ENCODE data around the gene RIPPLY3. TPM values are rescaled to one million over a fixed set of nuclear protein-coding genes. Genes with fewer than 3 reads are reported as not detected.
A peak's percentile ranks its signal among the peaks of the same experiment; 100 is the strongest.
"Not testable (repeated sequence)": the region's sequence is repeated elsewhere in the genome, so short reads cannot be mapped to it uniquely, and the experiment has no call there.

The RIPPLY3 gene
- total RNA-seq, 1 donor = under 0.01 TPM

DNA sequence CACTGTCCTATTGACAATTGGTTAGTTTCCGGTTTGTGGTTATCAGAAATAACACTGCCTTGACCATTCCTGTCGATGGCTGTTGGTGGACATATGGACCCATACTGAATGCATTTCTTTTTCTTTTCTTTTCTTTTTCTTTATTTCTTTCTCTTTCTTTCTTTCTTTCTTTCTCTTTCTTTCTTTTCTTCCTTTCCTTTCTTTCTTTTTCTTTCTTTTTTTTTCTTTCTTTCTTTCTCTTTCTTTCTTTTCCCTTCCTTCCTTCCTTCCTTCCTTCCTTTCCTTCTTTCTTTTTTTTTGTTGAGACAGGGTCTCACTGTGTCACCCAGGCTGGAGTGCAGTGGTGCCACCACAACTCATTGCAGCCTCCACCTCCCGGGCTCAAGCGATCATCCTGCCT lies 24.4 kb downstream of the RIPPLY3 start:
- TF ChIP-seq, protein P1, sequence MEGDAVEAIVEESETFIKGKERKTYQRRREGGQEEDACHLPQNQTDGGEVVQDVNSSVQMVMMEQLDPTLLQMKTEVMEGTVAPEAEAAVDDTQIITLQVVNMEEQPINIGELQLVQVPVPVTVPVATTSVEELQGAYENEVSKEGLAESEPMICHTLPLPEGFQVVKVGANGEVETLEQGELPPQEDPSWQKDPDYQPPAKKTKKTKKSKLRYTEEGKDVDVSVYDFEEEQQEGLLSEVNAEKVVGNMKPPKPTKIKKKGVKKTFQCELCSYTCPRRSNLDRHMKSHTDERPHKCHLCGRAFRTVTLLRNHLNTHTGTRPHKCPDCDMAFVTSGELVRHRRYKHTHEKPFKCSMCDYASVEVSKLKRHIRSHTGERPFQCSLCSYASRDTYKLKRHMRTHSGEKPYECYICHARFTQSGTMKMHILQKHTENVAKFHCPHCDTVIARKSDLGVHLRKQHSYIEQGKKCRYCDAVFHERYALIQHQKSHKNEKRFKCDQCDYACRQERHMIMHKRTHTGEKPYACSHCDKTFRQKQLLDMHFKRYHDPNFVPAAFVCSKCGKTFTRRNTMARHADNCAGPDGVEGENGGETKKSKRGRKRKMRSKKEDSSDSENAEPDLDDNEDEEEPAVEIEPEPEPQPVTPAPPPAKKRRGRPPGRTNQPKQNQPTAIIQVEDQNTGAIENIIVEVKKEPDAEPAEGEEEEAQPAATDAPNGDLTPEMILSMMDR (IDR thresholded peaks at IDR 0.05; ENCODE audit: insufficient read depth, low read depth, low read length) = no peak
- DNase-seq (ENCODE audit: low read depth) = no peak
- no peak overlapping the region for H3K4me3 ChIP-seq (ENCODE audit: low read depth, low read length)

DNA sequence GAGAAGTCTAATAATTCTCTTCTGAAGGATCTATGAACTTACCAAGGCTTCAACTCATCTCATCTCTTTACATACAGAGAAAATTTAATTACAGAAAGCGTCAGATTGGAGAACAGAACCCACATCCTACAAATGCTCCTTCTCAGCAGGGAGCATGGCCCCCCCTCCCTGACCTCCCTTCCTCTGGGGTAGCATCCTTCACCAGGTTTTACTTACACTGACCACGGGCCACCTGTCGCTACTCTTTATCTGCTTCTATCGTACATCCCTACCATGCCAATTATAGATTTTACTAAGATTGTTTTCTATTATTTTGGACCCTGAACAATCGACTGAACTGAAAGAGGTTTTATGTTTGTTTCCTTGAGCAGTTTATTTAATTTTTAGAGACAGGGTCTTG lies 25.8 kb downstream of the RIPPLY3 start:
- H3K4me3 ChIP-seq (ENCODE audit: low read depth, low read length) = no peak overlapping the region
- no peak for DNase-seq (ENCODE audit: low read depth)
- TF ChIP-seq, protein P1 (IDR thresholded peaks at IDR 0.05; ENCODE audit: insufficient read depth, low read depth, low read length) = no peak

DNA sequence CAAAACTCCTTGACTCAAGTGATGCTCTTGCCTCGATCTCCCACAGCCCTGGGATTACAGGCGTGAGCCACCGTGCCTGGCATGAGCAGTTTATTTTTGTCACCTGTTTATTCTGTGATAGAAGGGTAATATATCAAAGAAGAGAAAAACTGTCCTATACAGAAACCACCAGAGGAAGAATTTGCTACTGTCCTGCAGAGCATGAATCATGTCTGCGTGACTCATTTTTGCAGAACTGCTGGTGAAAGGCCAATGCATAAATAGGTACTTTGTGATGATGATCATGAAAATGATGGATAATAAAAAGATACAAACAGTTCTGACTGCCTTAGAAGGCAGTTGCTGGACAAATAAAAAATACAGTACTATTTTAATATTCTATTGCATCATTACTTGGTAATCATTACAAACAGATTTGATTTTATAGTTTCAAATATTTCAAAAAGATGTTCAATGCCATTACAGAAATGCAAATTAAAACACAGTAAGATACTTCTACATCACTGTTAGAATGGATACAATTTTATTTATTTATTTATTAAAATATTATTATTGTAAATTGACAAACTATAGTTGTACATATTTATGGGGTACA lies 26.5 kb downstream of the RIPPLY3 start:
- peak; percentile 59 for DNase-seq (ENCODE audit: low read depth)
- no peak overlapping the region for H3K4me3 ChIP-seq (ENCODE audit: low read depth, low read length)
- TF ChIP-seq, protein P1 (IDR thresholded peaks at IDR 0.05; ENCODE audit: insufficient read depth, low read depth, low read length) = no peak

DNA sequence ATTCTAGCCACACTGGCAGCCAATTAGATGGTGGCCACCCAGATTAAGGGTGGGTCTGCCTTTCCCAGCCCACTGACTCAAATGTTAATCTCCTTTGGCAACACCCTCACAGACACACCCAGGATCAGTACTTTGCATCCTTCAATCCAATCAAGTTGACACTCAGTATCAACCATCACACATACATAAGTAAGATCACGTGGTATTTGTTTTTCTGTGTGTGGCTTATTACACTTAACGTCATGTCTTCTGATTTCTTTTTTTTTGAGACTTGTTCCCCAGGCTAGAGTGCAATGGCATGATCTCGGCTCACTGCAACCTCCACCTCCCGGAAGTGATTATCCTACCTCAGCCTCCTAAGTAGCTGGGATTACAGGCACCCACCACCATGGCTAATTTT lies 27.9 kb downstream of the RIPPLY3 start:
- DNase-seq (ENCODE audit: low read depth); H3K4me3 ChIP-seq (ENCODE audit: low read depth, low read length): not testable (repeated sequence)

DNA sequence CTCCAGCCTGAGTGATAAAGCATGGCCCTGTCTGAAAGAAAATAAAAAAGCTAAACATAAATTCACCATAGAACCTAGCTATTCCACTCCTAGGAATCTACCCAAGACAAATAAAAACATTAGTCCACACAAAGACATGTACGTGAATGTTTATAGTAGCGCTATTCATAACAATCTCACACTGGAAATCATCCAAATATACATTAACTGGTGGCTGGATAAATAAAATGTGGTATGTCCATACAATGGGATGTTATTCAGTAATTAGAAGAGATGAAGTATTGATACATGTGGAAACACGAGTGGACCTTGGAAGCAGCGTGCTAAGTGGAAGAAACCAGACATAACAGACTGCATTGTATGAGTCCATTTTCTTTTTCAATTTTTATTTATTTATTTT lies 29.7 kb downstream of the RIPPLY3 start:
- TF ChIP-seq, protein P1 (IDR thresholded peaks at IDR 0.05; ENCODE audit: insufficient read depth, low read depth, low read length) = no peak
- no peak for DNase-seq (ENCODE audit: low read depth)
- H3K4me3 ChIP-seq (ENCODE audit: low read depth, low read length) = no peak overlapping the region

DNA sequence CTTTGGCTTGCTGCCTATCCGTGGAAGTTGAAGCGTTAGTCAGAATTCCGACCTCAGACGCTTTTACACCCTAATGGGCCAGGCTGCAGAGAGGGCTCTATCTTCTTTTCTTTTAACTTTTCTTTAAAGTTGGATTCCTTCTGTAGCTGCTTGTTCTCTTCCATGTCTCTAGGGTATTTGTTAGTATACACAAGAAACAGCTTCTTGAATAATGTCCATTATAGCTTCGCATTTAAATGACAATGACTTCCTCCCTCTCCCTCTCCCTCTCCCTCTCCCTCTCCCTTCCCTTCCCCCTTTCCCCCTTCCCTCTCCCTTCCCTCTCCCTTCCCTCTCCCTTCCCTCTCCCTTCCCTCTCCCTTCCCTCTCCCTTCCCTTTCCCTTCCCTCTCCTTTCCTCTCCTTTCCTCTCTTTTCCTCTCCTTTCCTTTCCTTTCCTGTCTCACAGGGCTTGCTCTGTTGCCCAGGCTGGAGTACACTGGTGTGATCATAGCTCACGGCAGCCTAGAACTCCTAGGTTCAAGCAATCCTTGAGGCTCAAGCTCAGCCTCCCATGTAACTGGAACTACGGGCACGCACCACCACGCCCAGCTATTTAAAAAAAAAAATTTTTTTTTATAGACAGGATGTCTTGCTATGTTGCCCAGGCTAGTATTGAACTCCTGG lies 33.0 kb downstream of the RIPPLY3 start:
- no peak for DNase-seq (ENCODE audit: low read depth)
- H3K4me3 ChIP-seq (ENCODE audit: low read depth, low read length) = no peak overlapping the region
- TF ChIP-seq, protein P1 (IDR thresholded peaks at IDR 0.05; ENCODE audit: insufficient read depth, low read depth, low read length) = no peak

DNA sequence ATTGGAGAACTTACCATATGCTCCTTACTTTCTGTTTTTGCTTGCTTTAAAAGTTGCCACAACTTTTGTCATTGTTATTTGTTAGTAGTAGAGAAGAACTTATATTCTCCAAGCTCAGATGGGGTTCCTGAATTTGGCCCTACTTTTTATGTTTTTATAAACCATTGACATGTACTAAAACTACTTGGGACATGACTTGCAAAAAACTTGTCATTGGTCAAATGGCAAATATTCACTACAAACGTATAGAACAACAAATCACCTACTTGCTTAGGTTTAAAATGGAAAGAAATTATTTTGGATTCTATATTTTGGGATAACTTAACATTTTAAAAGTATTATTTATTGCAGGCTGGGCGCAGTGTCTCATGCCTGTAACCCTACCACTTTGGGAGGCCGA lies 33.7 kb downstream of the RIPPLY3 start:
- TF ChIP-seq, protein P1 (IDR thresholded peaks at IDR 0.05; ENCODE audit: insufficient read depth, low read depth, low read length) = no peak
- DNase-seq (ENCODE audit: low read depth) = no peak
- H3K4me3 ChIP-seq (ENCODE audit: low read depth, low read length) = no peak overlapping the region
